HG02642 (cell line): Measurements from ENCODE around the gene SGSM1.
A peak's percentile ranks its signal among the peaks of the same experiment; 100 is the strongest.

Experiments used
- ATAC-seq: cut with Tn5 transposase; IDR thresholded peaks from one replicate; pipeline ENCODE4 v1.9.1; 2021; ENCODE audit warnings: mild to moderate bottlenecking; ENCODE audit not compliant: unreplicated experiment, poor library complexity

Gene SGSM1

DNA sequence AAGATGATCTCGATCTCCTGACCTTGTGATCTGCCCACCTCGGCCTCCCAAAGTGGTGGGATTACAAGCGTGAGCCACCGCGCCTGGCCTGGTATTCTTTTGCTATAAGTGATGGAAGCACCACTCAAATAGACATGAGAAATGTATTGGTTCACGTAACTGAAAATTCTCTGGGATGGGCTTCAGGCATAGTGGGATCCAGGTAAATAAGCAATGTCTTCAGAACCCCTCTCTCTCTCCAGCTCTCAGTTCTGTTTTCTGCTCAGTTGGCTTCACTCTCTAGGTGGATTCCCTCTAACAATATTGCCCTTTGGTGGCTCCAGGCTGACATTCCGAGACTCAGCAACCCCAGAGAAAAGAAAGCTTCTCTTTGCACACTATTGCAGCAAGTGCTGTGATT, 141.4 kb downstream of the SGSM1 start:
- ATAC-seq, result no peak

DNA sequence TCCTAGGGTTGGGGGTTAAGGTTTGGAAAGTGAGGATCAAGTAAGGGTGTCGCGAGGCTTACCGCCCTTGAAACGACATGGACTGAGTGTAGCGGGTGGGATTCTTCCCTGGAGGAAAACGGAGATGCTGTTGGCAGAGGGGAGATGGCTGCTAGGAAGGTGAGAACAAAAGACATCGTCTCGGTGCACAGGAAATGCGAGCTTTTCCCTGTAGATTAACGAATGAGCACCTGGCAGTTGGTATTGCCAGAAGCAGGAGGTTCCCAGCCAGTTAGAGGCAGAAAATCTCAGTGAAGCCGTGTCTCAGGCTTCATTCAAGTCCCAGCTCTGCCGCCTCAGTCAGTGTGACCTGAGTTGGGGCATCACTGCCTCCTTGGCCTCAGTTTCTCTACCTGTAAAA, 141.9 kb downstream of the SGSM1 start:
- ATAC-seq, result no peak

DNA sequence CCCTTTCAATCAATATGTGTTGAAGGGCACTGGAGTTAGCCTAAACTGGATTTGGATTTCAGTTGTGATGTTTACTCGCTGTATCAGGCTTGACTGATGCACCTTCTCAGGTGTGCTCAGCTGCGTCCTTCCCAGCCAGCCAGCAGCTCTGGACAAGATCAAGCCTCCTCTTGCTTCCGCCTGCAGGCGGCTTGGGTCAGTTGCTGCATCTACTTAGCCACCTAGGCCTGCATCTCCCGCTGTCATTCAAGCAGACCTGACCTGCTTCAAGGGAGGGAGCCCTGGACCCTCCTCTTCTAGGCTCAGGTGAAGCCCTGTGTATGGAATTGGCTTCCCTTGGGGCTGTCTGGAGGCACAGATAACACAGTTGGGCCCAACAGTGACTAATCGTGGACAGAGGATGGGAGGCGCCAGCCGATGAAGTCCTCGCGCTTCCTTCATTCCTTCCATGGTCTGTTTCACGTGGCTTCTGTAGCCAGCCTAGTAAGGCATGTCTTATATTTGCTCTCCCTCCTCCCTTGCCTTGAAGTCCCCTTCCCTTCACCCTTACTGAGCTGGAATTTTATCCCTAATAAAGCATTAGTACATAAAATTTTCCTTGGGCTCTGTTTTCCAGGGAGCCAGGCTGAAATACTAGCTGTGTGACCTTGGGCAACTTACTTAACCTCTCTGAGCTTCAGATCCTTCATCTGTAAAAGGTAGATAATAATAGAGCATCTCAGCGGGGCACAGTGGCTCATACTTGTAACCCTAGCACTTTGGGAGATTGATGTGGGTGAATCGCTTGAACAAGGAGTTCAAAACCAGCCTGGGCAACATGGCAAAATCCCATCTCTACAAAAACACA, 142.6 kb downstream of the SGSM1 start:
- no peak for ATAC-seq

DNA sequence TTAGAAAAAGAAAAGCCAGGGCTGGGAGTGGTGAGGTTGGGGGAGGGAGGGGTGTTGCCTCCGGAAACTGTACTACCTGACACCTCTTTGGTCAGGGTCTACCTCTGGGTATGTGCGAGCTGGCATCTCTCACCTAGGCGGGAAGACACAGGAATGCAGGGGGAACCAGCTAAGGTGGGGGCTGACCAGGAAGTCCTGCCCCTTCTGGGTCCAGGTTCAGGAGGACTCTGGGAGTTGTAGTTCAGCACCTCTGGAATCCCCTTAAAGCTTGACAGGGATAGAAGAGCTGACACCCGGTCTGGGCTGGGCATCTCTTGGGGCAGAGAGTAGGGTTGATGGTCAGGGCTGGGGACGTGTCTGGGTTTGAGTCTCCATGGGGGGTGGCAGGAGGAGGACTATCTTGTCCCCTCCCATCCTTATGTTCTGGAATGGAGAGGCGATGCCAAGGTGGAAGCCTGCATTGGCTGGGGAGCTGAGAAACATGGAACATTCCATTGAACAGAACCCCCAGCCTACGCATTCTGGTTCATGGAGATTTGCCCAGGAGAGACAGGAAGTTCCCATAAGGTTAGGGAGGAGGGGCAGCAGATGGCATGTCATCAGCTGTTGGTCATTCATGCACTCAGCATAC, 144.4 kb downstream of the SGSM1 start:
- ATAC-seq, result no peak

DNA sequence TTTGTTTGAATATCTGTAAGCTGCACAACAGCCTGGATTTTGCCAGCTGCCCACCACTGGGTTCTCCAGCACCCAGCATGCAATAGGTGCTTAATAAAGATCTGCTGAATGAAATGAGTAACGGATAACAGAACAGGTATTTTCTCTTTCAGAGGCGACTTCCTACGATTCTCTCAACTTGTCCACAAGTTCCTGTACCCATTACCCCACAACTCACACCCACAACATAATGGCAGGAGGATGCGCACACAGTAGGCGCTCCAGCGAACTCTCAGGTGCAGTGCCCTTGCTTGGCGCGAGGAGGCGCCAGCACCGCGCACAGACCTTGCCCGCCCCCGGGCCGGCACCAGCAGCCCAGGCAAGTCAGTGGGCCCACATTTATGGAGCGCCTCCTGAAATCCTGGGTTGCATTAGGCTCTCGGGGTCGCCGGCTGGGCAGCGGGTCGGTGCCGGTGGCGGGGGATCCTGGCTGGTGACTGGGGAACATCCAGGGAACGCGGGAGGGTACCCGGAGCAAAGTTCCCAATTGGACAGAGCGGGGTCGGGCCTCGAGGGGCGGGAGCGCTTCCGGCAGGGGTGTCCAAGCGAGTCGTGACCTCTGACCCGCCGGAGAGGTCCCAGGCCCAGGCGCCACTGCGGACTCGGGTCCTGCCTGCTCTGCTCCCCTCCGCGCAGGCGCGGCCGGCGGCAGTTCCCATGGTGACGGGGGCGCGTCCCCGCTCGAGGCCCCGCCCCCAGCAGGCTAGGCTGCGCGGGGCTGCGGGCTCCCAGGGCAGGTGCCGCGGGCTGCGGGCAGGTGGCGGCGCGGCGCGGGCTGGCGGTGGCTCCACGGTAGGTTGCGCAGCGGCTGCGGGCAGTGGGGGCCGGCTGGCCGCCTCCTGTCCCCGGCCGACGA, 146.2 kb downstream of the SGSM1 start, which contains the start of gene KIAA1671:
TSS of gene KIAA1671 (plus strand) at position 775 of the 895 bp plus-strand sequence. CDS start 75,284 bp downstream, outside the sequence.
- ATAC-seq, result peak; percentile 76

DNA sequence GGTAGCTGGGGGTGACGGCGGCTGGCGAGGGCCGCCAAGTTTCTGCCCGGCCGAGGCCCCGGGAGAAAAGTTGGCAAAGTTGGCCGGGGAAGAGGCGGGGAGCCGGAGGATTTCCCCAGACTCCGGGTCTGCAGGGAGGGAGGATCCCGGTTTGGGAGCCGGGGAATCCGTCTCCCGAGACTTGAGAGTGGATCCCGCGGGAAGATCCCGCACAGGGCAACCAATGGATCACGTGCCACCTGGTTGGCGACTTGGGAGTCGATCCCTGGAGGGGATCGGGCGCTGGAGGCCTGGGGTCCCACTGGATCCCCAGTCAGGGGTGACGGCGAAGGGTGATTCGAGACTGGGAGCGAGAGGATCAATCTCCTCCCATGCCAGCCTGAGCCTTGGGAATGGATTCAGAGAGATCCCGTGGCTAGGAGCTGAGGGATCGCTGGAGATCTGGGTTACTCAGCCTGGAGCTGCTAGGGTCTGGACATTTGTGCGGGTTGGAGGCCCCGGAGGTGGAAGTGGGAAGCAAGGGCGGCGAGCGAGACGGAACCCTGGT, 146.9 kb downstream of the SGSM1 start:
- ATAC-seq, result no peak

DNA sequence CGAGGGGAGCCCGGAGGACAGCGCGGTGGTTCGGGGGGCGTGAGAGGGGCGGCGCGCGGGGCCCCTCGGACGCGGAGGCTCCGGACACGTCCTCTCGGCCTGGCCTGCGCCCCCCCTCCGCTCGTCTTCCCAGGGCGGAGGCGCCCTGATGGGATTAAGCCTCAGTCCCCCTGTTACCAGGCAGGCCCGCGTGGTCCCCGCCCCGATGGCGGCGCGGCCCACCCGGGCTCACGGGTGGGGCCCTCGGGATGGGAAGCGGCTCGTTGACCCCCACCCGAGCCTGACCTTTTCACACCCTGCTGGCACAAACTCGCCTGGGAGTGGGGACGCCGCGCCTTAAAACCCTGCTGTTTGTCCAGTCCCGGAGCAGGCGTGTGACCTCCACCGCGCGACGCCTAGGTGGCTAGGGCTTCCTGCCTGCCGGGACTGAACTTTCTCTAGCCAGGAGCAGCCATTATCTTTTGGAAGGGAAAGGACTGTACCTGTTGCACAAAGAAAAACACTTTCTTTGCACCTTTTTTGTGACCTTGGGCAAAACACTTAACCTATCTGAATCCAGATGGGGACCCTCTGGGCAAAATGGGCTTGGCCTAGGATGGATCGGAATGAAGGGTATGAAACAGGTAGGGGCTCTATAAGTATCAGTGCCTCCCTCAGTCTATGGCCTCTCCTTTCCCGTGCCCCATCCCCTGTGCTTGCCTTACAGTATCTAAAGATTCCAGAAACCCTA, 147.5 kb downstream of the SGSM1 start:
- ATAC-seq, result no peak

DNA sequence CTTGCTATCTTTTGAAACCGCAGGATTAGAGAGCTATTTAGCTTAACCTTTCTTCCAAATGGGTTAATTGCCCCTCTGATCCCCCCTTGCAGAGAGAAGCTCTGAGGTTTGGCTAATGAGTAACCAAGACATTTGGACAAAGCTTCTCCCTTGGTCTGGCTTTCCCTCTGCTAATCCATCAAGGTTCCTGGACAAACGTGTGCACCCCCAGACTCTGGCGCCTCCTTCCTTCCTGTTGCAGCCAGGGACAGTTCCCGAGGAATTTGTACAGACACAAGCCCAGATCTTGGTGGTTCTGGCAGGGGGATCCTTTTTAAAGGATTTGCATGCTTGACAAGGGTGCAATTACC, 148.1 kb downstream of the SGSM1 start:
- no peak for ATAC-seq

DNA sequence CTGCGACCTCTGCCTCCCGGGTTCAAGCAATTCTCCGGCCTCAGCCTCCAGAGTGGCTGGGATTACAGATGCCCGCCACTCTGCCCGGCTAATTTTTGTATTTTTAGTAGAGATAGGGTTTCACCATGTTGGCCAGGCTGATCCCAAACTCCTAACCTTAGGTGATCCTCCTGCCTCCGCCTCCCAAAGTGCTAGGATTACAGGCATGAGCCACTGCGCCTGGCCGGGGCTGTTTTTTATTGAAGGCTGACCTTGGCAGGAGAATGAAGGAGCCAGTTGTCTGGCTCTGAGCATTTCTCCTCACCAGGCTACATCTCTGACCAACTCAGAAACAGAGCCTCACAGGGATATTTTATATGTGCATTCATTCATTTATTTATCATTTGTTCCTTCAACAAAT, 148.8 kb downstream of the SGSM1 start:
- ATAC-seq, result no peak

DNA sequence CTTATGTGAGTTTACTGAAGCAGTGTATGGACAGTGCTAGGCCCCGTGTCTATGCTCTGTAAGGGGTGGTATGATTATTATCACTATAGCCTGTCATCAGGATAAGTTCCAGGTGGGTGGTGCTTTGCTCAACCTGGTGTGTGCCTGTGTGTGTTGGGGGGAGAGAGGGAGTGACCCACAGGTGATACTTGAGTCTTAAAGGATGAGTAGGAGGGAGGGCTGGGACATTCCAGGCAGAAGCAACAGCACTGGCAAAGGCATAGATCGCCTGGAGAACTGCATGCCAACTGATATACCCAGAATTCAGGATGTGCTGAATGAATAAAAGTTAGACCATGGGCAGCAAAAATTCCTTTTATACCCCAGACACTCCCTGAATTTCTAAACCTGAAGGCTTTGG, 151.0 kb downstream of the SGSM1 start:
- no peak for ATAC-seq

DNA sequence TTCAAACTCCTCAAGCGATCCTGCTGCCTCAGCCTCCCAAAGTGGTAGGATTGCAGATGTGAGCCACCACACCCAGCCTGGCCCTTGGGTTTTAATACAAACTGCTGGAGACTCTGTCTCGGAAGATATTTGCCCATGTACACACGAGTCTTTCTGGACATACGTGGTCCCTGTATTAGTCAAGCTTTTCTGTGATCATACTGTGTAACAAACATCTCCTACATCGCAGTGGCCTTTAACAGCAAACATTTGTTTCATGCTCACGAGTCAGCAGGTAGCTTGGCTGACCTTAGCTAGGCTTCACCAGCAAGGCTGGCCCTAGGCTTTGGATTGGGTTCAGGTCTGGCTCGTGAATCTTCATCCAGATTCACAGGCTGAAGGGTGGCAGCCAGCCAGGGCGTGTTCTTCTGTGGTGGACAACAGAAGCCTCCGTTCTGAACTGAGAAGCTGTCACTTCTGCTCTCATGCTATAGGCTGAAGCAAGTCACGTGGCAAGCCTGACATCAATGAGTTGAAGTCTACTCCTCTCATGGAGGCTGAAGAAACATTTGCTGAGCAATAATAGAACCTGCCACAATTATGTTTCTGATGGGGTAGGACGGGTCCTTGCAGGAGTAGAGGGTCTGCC, 155.3 kb downstream of the SGSM1 start:
- no peak for ATAC-seq

DNA sequence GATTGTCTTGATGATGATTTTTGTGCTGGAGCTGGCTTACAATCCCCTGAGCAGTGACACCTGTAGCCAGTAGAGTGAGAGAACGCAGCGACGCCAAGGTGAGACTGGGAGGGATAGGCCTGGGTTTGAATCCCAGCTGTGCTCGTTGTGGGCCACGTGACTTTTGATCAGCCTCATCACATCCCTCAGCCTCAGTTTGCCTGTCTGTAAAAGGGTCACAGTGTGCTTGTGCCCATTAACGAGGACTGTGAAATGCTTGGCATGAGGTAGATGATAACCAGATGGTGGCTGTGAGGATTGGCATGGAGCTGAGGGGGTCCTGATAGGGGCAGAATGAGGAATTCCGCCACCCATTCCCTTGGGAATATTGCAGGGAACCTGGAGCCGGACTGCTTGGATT, 156.1 kb downstream of the SGSM1 start:
- ATAC-seq, result no peak

DNA sequence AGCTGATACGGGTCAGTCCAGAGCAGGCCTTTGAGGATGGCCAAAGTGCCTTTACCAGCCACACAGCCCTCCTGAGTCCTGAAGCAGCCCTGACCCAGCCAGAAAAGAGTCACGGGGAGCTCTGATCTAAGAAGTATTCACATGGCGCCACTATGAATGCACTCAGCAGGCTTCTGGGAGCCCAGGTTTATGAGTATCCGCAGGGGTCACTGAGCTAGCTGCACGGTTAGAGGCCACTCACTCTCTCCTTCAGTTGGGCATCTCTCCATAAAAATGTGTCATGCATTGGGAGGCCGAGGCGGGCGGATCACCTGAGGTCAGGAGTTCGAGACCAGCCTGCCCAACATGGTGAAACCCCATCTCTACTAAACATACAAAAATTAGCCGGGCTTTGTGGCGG, 156.8 kb downstream of the SGSM1 start:
- ATAC-seq, result no peak

DNA sequence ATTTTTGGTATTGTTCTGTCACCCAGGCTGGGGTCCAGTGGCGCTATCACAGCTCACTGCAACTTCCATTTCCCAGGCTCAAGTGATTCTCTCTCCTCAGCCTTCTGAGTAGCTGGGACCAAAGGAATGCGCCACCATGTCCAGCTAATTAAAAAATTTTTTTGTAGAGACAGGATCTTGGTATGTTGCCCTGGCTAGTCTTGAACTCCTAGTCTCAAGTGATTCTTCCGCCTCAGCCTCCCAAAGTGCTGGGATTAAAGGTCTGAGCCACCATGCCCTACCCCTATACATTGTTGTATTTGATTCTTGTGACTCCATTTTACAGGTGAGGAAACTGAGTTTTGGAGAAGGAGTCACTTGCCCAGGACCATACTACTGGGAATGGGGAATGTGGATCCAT, 158.4 kb downstream of the SGSM1 start:
- ATAC-seq, result no peak

DNA sequence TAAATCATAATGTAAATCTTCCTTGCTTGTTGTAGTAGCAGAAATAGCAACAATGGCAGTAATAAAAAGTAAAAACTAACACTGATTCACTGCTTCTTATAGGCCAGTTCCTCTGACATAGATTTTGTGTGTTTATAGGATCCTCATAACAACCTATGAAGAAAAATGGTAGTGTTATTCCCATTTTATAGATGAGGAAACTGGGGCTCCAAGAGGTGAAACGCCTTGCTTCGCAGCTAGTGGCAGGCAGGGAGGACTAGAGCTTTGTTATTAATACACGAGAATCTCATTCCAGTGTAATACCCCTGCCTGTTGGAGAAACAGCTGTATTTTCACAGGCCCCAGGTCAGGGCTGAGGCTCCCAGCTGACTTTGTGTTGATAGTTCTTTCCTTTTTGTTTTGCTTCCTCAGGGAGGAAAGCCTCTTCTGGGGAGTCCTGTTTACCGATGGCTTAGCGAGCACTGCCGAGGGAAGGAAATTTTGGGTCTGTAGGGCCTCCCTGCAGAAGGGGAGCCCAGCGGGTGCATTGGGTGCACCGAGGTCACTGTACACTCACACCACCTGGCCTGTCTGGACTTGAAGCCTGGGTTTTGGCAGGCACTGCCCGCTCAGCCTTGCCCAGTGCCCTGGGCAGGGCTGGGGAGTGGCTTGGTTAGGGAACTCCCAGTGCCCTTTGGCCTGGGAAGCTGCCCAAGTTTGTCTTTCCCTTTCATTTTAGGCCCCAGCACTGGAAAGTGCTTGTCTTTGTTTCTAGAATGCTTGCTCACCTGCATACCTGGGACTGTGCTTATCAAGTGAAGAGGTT, 160.0 kb downstream of the SGSM1 start:
- ATAC-seq, result no peak

DNA sequence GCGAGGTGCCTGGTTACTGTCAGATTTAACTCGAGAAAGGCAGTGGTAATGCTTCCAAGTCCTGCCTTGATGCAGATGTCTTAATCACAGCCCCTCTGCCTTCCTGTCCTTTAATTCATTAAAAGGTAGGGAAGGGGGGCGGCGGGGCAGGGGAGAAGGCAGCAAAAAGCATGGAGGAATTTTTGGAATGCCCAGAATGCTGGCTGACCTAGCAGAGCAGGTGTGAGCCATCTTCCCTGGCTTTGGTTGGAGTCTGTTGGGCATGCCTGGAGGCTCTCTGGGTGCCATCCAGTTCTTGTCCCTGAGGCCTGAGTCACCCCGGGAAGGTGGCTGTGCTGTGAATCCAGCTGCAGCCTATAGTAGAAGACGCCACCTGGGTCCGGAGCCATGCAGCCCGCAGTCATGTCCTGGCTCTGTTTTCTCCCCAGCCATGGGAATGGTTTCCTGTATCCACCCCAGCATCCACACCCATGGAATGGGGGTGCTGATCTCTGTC, 162.1 kb downstream of the SGSM1 start:
- ATAC-seq, result no peak

DNA sequence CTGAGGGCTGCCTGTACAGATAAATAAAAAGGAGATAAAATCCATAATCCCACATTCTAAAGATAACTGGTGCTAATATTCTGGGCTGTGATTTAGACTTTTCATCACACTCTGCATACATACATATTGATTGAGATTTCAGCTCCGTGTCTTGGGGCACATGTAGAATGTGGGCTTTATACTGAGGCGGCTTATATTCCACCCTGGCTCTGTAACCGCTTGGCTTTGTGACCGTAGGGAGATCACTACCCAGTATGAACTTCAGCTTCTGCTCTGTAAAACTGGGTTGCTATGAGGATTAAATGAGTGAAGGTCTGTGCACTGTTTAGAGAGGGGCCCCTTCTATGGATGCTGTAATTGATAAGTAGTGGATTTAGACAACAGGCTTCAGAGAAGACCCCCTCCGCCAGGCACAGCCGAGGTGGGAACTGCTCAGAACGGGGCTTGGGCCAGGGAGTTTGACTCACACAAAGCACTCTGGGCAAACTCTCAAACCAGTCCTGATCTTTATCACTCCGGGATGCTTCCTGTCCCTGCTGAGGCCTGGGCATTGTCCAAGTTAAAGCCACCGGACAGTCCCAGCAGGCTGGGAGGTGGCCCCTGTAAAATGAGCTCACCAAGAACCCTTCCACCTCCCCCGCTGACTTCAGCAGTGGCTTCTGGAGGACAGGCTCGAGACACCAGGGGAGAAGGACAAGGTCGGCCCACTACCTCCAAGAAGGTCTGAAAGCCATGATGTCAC, 163.7 kb downstream of the SGSM1 start:
- no peak for ATAC-seq

DNA sequence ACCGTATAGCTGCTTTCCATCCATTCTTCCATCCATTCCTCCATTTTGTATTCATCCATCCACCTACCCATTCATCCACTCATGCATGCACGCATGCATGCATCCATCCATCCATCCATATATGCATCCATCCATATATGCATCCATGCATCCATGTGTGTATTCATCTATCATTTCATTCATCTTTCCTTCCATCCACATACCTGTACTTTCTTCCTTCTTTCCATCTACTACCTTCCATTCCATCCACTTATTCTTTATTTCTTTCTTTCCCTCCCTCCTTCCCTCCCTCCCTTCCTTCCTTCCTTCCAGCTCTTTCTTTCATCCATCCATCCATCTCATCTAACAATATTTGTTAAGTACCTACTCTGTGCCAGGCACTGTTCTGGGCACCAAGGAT, 166.4 kb downstream of the SGSM1 start:
- ATAC-seq, result no peak
